CD4-positive, alpha-beta T cell treated with Interleukin-17A for 4 hours (primary cell): ENCODE measurements around the gene HOXA2.

Source experiments
- DNase-seq: peaks from one replicate; pipeline ENCODE4 v3.0.0-alpha.2; 2020; ENCODE audit warnings: mixed read lengths

Gene HOXA2

GRCh38 chr7:27097686-27098577, 4.6 kb downstream of the HOXA2 start:
- DNase-seq, result no peak

- DNase-seq, result peak; percentile 14
These were observed 5.5 kb downstream of the HOXA2 start for GRCh38 chr7:27096768-27097514.

- DNase-seq, result peak; percentile 83
These were observed 6.4 kb downstream of the HOXA2 start, which contains the start of gene HOXA1 for GRCh38 chr7:27095897-27096767. Gene HOXA1 (minus strand): TSS chr7:27096000. CDS start chr7:27095912, 88 bp downstream.

GRCh38 chr7:27095050-27095896, 7.2 kb downstream of the HOXA2 start:
- peak; percentile 27 for DNase-seq

GRCh38 chr7:27094304-27095049, 8.0 kb downstream of the HOXA2 start:
- no peak for DNase-seq

- DNase-seq, result no peak
These were observed 9.1 kb downstream of the HOXA2 start for GRCh38 chr7:27093184-27093895.

GRCh38 chr7:27092819-27093110, 9.7 kb downstream of the HOXA2 start:
- DNase-seq, result no peak

GRCh38 chr7:27091941-27092818, 10.3 kb downstream of the HOXA2 start:
- no peak for DNase-seq

GRCh38 chr7:27091105-27091504, 11.4 kb downstream of the HOXA2 start:
- no peak for DNase-seq

- DNase-seq, result no peak
These were observed 14.2 kb downstream of the HOXA2 start for GRCh38 chr7:27088002-27088922.

- no peak for DNase-seq
These were observed 18.8 kb downstream of the HOXA2 start for GRCh38 chr7:27083646-27084045.

GRCh38 chr7:27082171-27082570, 20.3 kb downstream of the HOXA2 start:
- no peak for DNase-seq

- DNase-seq, result no peak
These were observed 21.5 kb downstream of the HOXA2 start for GRCh38 chr7:27080844-27081436.

- no peak for DNase-seq
These were observed 23.1 kb downstream of the HOXA2 start for GRCh38 chr7:27079234-27079975.

- DNase-seq, result no peak
These were observed 23.8 kb downstream of the HOXA2 start for GRCh38 chr7:27078616-27079233.

- no peak for DNase-seq
These were observed 29.4 kb downstream of the HOXA2 start for GRCh38 chr7:27073076-27073475.
